ENCODE measurements around the gene VKORC1L1. TPM values are rescaled to one million over a fixed set of nuclear protein-coding genes. Genes with fewer than 3 reads are reported as not detected.
"Not testable (repeated sequence)": the region's sequence is repeated elsewhere in the genome, so short reads cannot be mapped to it uniquely, and the experiment has no call there.

VKORC1L1 gene
- total RNA-seq, result 10 to 100 TPM; 10.9 to 11.1 TPM

DNA sequence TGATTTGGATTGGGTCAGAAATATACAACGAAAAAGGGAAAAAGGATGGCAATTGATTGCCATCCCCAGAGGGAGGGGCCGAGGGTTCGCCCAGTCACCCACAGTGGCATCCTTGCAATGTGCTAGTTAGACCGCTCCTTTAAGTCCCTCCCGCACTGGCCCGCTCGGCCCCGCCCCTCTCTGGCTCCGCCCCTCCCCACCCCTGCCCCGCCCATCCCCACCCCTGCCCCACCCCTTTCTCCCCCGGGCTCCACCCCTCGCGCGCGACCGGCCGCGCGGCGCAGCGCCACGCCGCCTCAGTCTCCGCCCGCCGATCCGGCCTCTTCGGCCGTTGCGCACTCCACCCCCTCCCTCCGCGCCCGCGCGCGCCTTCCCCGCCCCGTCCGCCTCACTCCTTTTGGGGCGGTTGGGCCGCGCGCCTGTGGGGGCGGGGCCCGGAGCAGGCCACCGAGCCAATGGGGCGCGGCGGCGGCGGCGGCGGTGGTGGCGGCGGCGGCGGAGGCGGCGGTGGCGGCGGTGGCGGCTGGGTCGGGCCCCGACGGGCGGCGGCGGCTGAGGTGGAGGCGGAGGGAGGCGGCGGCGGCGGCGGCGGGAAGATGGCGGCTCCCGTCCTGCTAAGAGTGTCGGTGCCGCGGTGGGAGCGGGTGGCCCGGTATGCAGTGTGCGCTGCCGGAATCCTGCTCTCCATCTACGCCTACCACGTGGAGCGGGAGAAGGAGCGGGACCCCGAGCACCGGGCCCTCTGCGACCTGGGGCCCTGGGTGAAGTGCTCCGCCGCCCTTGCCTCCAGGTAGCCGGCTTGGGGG is at the start of gene VKORC1L1:
VKORC1L1 (plus strand) TSS at position 299 of the 806 bp plus-strand sequence; CDS start at position 597, 298 bp downstream.
- Mint-ChIP-seq H3K4me3 (peak within 1 kb of the TSS; percentile 84), H3K4me1 (peaks cover 8% of the 10 kb centered on the region), H3K36me3 (no peaks in the 10 kb centered on the region), H3K27me3 (no peaks in the 10 kb centered on the region), H3K9me3 (no peaks in the 10 kb centered on the region), H3K27ac (peak within 1 kb of the TSS; percentile 75)
- peak; percentile 94 for ATAC-seq (ENCODE audit: low read depth)
- POLR2A ChIA-PET, result no interaction called here
- DNase-seq, result peak; percentile 96

DNA sequence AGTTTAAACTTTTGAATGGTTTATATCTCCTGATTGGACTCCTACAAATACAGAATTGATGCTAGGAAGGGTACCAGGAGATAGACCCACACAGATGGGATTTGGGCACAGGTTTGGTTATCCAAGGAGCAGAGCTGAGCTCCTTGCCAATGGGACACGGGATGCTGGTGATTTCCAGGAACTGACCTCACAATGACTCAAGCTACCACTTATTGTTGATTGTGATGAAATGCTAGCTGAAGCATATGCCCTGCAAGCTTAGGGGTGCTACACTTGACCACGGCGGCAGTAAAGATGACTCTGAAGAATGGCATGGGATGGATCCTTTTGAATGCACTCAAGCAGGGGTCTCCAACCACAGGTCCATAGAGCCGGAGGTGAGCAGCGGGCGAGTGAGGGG is 45.5 kb upstream of the VKORC1L1 start:
- Mint-ChIP-seq H3K27me3 (no peaks in the 10 kb centered on the region), H3K4me1 (no peaks in the 10 kb centered on the region), H3K9me3 (no peaks in the 10 kb centered on the region), H3K4me3 (no peak overlapping the region), H3K36me3 (no peaks in the 10 kb centered on the region), H3K27ac (no peak overlapping the region)
- POLR2A ChIA-PET, result no interaction called here
- no peak for DNase-seq
- no peak for ATAC-seq (ENCODE audit: low read depth)

DNA sequence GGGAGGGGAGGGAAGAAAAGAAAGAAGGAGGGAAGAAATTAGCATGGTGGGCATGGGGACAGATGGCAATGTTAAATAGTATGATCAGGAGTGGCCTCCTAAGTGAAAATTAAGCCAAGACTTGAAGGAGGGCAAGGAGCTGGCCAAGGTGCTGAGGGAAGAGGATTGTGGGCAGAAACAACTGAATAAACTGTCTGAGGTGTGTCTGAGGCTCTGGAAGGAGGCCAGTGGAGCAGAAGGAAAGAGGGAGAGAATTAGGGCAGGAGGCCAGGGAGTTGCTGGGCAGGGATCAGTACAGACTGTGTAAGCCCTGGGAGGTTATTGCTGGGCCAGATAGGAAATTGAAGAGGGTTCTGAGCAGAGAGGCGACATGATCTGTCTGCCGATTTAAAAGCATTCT is 40.6 kb upstream of the VKORC1L1 start:
- POLR2A ChIA-PET, result no interaction called here
- Mint-ChIP-seq H3K27ac (no peak overlapping the region), H3K4me1 (no peaks in the 10 kb centered on the region), H3K27me3 (no peaks in the 10 kb centered on the region), H3K4me3 (no peak overlapping the region), H3K9me3 (no peaks in the 10 kb centered on the region), H3K36me3 (no peaks in the 10 kb centered on the region)
- ATAC-seq (ENCODE audit: low read depth) (no peak), DNase-seq (no peak)

DNA sequence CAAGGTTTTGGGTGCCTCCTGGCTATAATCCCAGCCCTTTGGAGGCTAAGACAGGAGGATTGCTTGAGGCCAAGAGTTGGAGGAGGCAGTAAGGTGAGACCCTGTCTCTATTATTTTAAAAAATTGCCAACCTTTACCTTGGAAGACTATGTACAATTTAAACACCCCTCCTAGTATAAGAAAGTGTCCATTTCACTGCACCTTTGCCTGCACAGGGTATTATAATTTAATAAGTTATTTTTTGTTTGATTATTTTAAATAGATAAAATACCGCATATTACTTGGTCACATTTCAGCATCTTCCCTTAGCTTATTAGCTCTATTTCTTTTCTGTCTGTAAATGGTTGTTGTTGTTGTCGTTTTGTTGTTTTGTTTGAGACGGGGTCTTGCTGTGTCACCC is 36.2 kb upstream of the VKORC1L1 start:
- H3K27me3 Mint-ChIP-seq; H3K4me1 Mint-ChIP-seq; H3K36me3 Mint-ChIP-seq; ATAC-seq (ENCODE audit: low read depth); H3K27ac Mint-ChIP-seq; POLR2A ChIA-PET; H3K9me3 Mint-ChIP-seq; H3K4me3 Mint-ChIP-seq; DNase-seq: not testable (repeated sequence)

DNA sequence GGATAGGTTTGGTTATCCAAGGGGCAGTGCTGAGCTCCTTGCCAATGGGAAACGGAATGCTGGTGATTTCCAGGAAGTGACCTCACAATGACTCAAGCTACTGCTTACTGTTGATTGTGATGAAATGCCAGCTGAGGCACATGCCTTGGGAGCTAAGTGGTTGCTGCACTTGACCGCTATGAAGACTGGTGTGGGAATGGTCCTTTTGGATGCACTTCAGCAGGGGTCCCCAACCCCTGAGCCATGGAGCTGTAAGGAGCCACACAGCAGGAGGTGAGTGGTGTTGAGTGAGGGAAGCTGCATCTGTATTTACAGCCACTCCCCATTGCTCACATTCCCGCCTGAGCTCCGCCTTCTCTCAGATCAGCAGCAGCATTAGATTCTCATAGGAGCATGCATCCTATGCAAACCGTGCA is 35.3 kb upstream of the VKORC1L1 start:
- H3K27me3 Mint-ChIP-seq; H3K27ac Mint-ChIP-seq; DNase-seq; H3K4me1 Mint-ChIP-seq; H3K4me3 Mint-ChIP-seq; H3K36me3 Mint-ChIP-seq; H3K9me3 Mint-ChIP-seq; ATAC-seq (ENCODE audit: low read depth); POLR2A ChIA-PET: not testable (repeated sequence)

DNA sequence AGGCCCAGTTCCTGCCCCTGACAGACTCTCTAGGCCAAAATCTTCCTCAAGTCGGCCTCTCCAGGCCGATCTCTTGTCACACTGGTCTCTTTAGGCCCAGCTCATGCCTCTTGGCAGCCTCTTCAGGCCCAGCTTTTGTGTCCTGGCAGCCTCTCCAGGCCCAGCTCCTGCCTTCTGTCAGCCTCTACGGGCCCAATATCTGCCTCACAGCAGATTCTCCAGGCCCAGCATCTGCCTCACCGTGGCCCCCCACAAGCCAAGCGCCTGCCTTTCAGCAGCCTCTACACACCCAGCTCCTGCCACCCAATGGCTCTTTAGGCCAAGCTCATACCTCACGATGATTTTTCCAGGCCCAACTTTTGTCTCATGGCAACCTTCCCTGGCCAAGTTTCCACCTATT is 33.0 kb upstream of the VKORC1L1 start:
- no peak overlapping the region for H3K27ac Mint-ChIP-seq
- no peaks in the 10 kb centered on the region for H3K27me3 Mint-ChIP-seq
- H3K36me3 Mint-ChIP-seq, result no peaks in the 10 kb centered on the region

DNA sequence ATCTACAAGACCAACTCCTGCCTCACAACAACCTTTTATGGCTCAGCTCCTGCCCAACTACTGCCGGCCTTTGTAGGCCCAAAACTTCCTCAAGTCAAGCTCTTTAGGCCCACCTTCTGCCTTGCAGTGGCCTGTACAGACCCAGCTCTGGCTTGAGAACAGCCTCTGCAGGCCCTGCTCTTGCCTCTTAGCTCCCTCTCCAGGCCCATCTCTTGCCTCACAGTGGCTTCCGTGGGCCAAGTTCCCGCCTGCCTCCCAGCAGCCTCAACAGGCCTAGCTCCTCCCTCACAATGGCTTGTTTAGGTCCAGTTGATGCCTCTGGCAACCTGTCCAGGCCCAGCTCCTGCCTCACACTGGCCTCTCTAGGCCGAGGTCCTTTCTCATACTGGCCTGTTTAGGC is 32.4 kb upstream of the VKORC1L1 start:
- H3K27ac Mint-ChIP-seq, result no peak overlapping the region
- H3K4me1 Mint-ChIP-seq, result peaks cover 2% of the 10 kb centered on the region
- H3K36me3 Mint-ChIP-seq, result no peaks in the 10 kb centered on the region
- DNase-seq (no peak), ATAC-seq (ENCODE audit: low read depth) (no peak)
- POLR2A ChIA-PET, result no interaction called here
- H3K9me3 Mint-ChIP-seq, result no peaks in the 10 kb centered on the region
- H3K27me3 Mint-ChIP-seq, result no peaks in the 10 kb centered on the region
- H3K4me3 Mint-ChIP-seq, result no peak overlapping the region

More for the DNA sequence above, 33.0 kb upstream of the VKORC1L1 start:
- Mint-ChIP-seq H3K4me1 (peaks cover 2% of the 10 kb centered on the region), H3K4me3 (no peak overlapping the region), H3K9me3 (no peaks in the 10 kb centered on the region)
- DNase-seq, result no peak
- no peak for ATAC-seq (ENCODE audit: low read depth)
- POLR2A ChIA-PET, result no interaction called here

DNA sequence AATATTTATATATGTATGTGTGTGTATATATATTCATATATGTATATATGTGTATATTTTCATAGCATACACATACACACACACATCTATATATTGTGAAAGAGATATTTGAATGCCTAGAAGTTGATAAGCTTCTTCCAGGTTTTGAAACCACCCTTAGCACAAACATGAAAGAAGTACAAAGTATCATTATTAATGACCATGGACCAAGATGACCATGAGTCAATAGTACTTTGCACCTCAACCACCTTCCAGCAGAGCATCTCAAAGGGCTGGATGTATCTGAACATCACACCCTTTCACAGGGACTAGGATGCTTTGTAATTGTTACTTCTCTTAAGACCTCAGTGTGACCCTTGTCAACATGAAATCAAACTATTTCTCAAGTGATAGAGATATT is 29.3 kb upstream of the VKORC1L1 start:
- DNase-seq; H3K4me1 Mint-ChIP-seq; H3K4me3 Mint-ChIP-seq; H3K27ac Mint-ChIP-seq; H3K9me3 Mint-ChIP-seq; POLR2A ChIA-PET; ATAC-seq (ENCODE audit: low read depth); H3K36me3 Mint-ChIP-seq; H3K27me3 Mint-ChIP-seq: not testable (repeated sequence)

DNA sequence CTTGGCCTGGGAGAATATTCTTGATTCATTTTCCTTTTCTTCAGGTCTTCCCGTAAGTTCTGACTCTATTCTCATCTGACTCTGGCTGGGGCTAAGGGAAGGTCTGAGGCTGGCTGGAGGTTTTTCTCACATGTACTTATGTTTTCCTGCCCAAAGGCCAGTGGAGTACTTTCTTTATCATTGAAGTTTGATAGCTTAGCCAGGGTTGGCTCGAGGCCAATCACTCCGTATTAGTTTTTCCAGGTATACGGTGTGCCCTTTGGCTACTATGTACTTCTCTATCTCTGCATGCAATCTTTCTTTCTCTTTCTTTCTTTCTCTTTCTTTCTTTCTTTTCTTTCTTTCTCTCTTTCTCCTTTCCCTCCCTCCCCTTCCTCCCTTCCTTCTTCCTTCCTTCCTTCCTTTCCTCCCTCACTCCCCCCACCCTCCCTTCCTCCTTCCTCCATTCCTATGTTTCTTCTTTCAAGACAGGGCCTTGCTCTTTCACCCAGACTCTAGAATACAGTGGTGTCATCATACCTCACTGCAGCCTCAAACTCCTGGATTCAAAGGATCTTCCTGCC is 26.8 kb upstream of the VKORC1L1 start:
- no peaks in the 10 kb centered on the region for H3K36me3 Mint-ChIP-seq
- H3K27ac Mint-ChIP-seq, result no peak overlapping the region
- H3K9me3 Mint-ChIP-seq, result no peaks in the 10 kb centered on the region
- POLR2A ChIA-PET, result no interaction called here
- peaks cover 2% of the 10 kb centered on the region for H3K4me1 Mint-ChIP-seq
- no peak for DNase-seq
- no peak for ATAC-seq (ENCODE audit: low read depth)
- no peaks in the 10 kb centered on the region for H3K27me3 Mint-ChIP-seq
- H3K4me3 Mint-ChIP-seq, result no peak overlapping the region

DNA sequence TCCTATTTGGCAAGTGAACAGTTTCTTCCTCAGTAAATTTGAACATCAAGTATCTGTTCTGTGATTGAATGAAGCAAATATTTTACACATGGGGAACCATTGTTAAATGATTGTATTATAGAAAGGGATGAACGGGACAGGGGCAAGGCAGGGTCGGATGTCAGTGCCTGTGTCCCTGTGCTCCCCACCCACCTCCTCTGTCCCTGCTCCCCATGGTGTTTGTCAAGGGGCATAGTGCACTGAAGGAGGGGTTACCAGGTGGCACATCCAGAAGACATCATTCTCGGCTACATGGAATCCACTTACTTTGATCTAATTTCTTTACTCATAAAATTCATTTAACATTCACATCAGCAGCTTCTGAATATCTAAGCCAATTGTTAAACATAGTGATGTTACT is 19.4 kb upstream of the VKORC1L1 start:
- POLR2A ChIA-PET, H3K9me3 Mint-ChIP-seq, H3K36me3 Mint-ChIP-seq: not testable (repeated sequence)

DNA sequence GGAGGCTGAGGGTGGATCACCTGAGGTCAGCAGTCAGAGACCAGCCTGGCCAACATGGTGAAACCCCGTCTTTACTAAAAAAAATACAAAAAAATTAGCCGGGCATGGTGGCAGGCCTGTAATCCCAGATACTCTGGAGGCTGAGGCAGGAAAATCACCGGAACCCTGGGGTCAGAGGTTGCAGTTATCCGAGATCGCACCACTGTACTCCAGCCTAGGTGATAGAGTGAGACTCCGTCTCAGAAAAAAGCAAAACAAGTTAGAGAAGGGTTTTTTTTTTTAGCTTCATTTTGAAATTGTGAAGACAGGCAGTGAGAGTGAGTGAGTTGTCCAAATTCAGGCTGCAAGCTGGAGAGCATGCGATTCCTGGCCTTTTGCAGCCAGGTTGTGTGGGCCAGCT is 19.0 kb upstream of the VKORC1L1 start:
- H3K4me1 Mint-ChIP-seq; H3K9me3 Mint-ChIP-seq; POLR2A ChIA-PET; ATAC-seq (ENCODE audit: low read depth); DNase-seq; H3K4me3 Mint-ChIP-seq; H3K36me3 Mint-ChIP-seq; H3K27ac Mint-ChIP-seq; H3K27me3 Mint-ChIP-seq: not testable (repeated sequence)

More for the DNA sequence above, 19.4 kb upstream of the VKORC1L1 start:
- not testable (repeated sequence) for ATAC-seq (ENCODE audit: low read depth); H3K4me1 Mint-ChIP-seq; H3K27me3 Mint-ChIP-seq; H3K27ac Mint-ChIP-seq; DNase-seq; H3K4me3 Mint-ChIP-seq

DNA sequence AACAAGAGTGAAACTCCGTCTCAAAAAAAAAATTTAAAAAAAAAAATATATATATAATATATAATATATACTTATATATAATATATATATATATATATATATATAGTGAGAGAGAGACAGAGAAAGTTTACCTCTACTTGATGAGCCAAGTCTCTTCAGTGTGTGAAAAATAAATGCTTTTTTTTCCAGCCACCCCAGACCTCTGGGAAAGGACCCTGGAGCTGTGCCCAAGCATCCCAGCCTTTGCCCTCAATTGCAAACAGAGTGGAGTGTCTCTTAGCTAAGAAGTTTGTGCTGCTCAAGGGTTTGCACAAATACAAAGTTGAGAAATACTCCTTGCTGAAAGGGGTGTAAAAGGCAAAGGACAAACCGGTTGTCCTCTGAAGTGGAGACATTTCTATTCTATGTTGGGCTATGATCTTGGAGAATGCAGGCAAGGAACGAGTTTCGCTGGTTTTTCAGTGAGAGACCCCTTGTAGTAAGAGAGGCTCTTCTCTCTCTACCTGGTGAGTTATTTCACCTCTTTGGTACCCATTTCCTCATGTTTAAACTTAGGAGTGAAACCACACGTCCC is 15.5 kb upstream of the VKORC1L1 start:
- DNase-seq, H3K4me1 Mint-ChIP-seq, POLR2A ChIA-PET: not testable (repeated sequence)

DNA sequence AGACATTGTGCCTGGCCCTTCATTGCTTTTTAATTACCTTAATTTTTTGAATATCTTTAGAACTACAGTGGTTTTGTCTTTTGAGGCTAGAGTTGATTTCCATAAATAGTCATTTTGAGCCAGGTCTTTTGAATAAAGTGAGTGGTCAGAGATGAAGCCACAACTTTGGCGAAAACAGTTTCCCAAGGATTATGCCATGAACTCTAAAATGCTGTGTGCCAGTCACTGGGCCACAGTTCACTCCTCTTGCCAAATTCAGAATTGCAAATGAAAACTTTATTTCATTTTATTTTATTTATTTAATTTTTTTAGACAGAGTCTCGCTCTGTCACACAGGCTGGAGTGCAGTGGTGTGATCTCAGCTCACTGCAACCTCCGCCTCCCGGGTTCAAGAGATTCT is 14.2 kb upstream of the VKORC1L1 start:
- DNase-seq; POLR2A ChIA-PET; ATAC-seq (ENCODE audit: low read depth); H3K4me3 Mint-ChIP-seq; H3K9me3 Mint-ChIP-seq; H3K27me3 Mint-ChIP-seq; H3K36me3 Mint-ChIP-seq; H3K4me1 Mint-ChIP-seq; H3K27ac Mint-ChIP-seq: not testable (repeated sequence)

More for the DNA sequence above, 15.5 kb upstream of the VKORC1L1 start:
- H3K27me3 Mint-ChIP-seq; H3K4me3 Mint-ChIP-seq; H3K36me3 Mint-ChIP-seq; H3K27ac Mint-ChIP-seq; ATAC-seq (ENCODE audit: low read depth); H3K9me3 Mint-ChIP-seq: not testable (repeated sequence)

DNA sequence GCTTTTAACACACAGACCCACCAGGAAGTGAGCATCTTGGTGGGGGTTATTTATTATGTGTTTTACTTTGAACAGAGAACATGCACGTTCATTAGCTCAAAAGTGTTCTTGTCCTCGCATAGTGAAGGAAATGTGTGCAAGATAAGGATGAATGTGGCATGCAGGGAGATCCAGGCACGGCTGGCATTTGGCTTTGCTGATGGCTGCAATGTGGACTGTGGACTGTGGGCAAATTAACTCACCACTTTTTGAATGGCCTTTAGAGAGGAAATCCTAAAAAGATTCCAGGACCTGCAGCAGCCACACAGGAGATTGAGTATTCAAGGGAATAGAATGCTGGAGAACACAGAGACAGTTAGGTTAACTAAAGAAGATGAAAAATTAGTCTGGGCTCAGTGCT is 6.6 kb upstream of the VKORC1L1 start:
- H3K4me1 Mint-ChIP-seq; H3K27me3 Mint-ChIP-seq; H3K9me3 Mint-ChIP-seq; DNase-seq; H3K4me3 Mint-ChIP-seq; H3K36me3 Mint-ChIP-seq; H3K27ac Mint-ChIP-seq; ATAC-seq (ENCODE audit: low read depth); POLR2A ChIA-PET: not testable (repeated sequence)
